Duodenal mucosa (tissue), 2 donors: ENCODE data around the gene ANO8.

ENCODE experiments used
- H3K27ac ChIP-seq: one replicate; pipeline ENCODE4 v1.7.0; 2013; ENCODE audit warnings: low read depth, low read length
- H3K27me3 ChIP-seq, 2 donors: one replicate each; pipeline ENCODE4 v1.7.0; 2013; ENCODE audit warnings: low read length in 2 of 2, control low read depth in 1 of 2; ENCODE audit not compliant: insufficient read depth in 2 of 2, control insufficient read depth in 1 of 2
- H3K36me3 ChIP-seq, 2 donors: one replicate each; pipeline ENCODE4 v1.7.0; 2013; ENCODE audit warnings: low read length in 2 of 2, control low read depth in 1 of 2; ENCODE audit not compliant: insufficient read depth in 2 of 2, control insufficient read depth in 1 of 2
- H3K4me1 ChIP-seq, 2 donors: one replicate each; pipeline ENCODE4 v1.7.0; 2013; ENCODE audit warnings: low read length in 2 of 2, control low read depth in 1 of 2; ENCODE audit not compliant: insufficient read depth in 2 of 2, control insufficient read depth in 1 of 2
- H3K4me3 ChIP-seq, 2 donors: one replicate each; pipeline ENCODE4 v1.7.0; 2013; ENCODE audit warnings: low read length in 2 of 2, low read depth in 1 of 2
- H3K9ac ChIP-seq, 2 donors: one replicate each; pipeline ENCODE4 v1.7.0; 2013; ENCODE audit warnings: low read length in 2 of 2, low read depth in 1 of 2
- H3K9me3 ChIP-seq, 2 donors: one replicate each; pipeline ENCODE4 v1.7.0; 2013; ENCODE audit warnings: low read length in 2 of 2, control low read depth in 1 of 2; ENCODE audit not compliant: control insufficient read depth in 1 of 2

The ANO8 gene

GRCh38 chr19:17311455-17312188 lies 23.0 kb downstream of the ANO8 start:
- Histone ChIP-seq H3K9me3 (no peaks in the 10 kb centered on the region), H3K4me1 (peaks cover 8 to 13% of the 10 kb centered on the region in 2 donors), H3K9ac (no peak overlapping the region), H3K4me3 (no peak overlapping the region), H3K27ac (no peak overlapping the region), H3K27me3 (no peaks in the 10 kb centered on the region), H3K36me3 (peaks cover 22 to 31% of the 10 kb centered on the region in 2 donors)

DNA sequence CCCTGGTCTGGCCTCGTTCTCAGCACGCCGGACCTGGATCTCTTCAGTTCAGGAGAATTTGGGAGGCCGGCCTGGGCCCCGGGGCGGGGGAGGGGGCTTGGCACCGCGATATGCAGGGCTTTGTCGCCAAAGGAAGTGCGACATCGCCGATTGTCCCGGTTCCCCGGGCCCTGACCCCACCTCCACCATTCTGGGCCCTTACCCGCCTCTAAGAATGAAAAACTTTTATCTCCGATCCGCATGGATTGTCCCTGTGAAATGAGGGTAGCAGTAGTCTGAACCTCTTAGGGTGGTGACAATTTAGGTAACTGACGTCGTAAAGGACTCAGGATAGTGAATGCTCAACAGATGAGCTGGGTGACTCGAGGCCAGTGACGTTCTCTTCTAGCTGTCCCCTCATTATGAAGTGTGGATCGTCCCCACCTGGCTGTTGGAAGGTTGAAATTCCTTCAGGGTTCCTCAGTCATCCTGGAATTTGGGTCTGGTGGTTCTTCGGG lies 24.6 kb downstream of the ANO8 start:
- Histone ChIP-seq H3K4me1 (peaks cover 11 to 22% of the 10 kb centered on the region in 2 donors), H3K9me3 (no peaks in the 10 kb centered on the region), H3K4me3 (peak overlapping the region; percentile 91 to 98), H3K27ac (peak overlapping the region; percentile 36), H3K27me3 (no peaks in the 10 kb centered on the region), H3K9ac (peak overlapping the region; percentile 79 to 90), H3K36me3 (peaks cover 14 to 23% of the 10 kb centered on the region in 2 donors)

GRCh38 chr19:17309198-17309964 lies 25.3 kb downstream of the ANO8 start, which contains the start of gene DDA1:
Gene DDA1 (plus strand): TSS chr19:17309563. CDS start chr19:17309655, 92 bp downstream.
- Histone ChIP-seq H3K4me1 (peaks cover 16 to 25% of the 10 kb centered on the region in 2 donors), H3K36me3 (peaks cover 9 to 19% of the 10 kb centered on the region in 2 donors), H3K9me3 (no peaks in the 10 kb centered on the region), H3K27me3 (no peaks in the 10 kb centered on the region), H3K27ac (peak within 1 kb of the TSS; percentile 36), H3K4me3 (peak within 1 kb of the TSS; percentile 91 to 98), H3K9ac (peak within 1 kb of the TSS; percentile 79 to 90)

DNA sequence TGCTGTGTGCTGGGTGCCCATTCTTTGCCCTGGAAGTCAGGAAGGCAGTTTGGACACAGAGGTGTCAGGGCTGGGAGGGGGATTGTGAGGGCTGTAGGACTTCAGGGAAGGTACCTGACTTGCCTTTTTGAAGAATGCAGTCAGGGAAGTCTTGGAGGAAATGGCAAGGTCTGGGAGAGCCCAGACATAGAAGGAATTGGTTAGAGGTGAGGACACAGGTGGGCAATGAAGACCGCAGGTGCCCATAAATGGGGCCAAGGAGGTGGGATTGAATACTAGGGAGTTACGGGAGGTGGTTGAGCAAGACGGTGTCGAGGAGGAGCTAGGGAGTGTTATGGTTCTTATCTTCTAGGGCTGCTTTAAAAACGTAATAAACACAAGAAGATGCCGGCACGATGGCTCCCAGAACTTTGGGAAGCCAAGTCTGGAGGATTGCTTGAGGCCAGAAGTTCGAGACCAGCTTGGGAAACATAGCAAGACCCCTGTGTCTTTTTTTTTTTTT lies 26.7 kb downstream of the ANO8 start:
- Histone ChIP-seq H3K36me3 (peaks cover 2 to 10% of the 10 kb centered on the region in 2 donors), H3K4me1 (peaks cover 24 to 35% of the 10 kb centered on the region in 2 donors), H3K27me3 (no peaks in the 10 kb centered on the region), H3K9ac (no peak overlapping the region), H3K4me3 (no peak overlapping the region), H3K27ac (no peak overlapping the region), H3K9me3 (no peaks in the 10 kb centered on the region)

DNA sequence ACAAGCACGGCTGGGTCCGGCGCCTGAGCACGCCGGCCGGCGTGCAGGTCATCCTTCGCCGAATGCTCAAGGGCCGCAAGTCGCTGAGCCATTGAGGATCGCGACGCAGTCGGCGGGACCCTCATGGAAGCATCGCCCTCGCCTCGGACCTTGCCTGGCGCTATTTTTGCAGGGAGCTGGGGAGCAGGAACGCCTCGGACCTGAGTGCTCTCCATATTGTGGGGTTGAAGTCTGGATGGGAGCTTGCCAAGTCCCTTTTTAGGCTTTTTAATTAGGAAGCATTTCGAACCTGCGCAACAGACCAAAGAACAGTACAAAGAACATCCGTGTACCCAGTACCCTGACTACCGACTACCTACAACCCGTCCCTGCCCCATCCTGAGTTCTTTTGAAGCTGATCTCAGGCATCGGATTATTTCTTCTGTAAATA lies 28.4 kb downstream of the ANO8 start:
- H3K4me1 ChIP-seq, result peaks cover 24 to 41% of the 10 kb centered on the region in 2 donors

DNA sequence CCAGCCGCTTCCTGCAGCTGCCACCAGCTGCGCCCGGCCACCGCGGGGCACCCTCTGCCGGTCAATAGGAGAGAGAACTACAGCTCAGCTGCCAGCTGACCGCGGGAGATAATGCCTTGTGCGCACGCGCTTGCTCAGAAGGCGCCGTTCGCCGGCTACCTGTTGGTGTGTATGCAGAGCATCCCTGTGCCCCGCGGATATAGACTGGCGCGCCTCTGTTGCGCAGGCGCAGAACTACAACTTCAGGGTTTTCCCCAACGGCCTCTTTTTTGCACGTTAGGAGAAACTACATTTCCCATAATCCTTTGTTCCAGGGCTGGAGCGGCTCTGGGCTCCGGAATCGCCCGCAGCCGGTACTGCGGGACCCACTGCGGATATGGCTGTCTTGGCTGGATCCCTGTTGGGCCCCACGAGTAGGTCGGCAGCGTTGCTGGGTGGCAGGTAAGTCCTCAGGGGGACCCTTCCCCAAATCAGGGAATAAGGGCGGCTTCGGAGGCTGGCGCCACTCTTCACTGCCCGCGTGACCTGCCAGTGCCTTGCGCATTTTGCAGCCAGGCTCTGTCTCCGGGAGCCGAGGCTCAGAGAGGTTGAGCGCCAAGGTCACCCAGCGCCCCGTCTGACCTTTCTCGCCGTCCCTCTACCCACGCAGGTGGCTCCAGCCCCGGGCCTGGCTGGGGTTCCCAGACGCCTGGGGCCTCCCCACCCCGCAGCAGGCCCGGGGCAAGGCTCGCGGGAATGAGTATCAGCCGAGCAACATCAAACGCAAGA lies 29.0 kb downstream of the ANO8 start, which contains the start of gene MRPL34:
Gene MRPL34, plus strand, starts transcription at position 356 of the 768 bp plus-strand sequence. Its CDS starts 21 bp downstream, at position 377.
- Histone ChIP-seq H3K27ac (peak within 1 kb of the TSS; percentile 95), H3K9ac (peak within 1 kb of the TSS; percentile 85 to 96), H3K4me3 (peak within 1 kb of the TSS; percentile 74 to 91), H3K36me3 (no peaks in the 10 kb centered on the region), H3K9me3 (no peaks in the 10 kb centered on the region), H3K4me1 (peaks cover 24 to 40% of the 10 kb centered on the region in 2 donors), H3K27me3 (no peaks in the 10 kb centered on the region)

More for the DNA sequence above, 28.4 kb downstream of the ANO8 start:
- H3K27ac ChIP-seq, result peak overlapping the region; percentile 95
- no peaks in the 10 kb centered on the region for H3K9me3 ChIP-seq
- H3K4me3 ChIP-seq, result peak overlapping the region; percentile 74 to 91
- peak overlapping the region; percentile 85 to 96 for H3K9ac ChIP-seq
- no peaks in the 10 kb centered on the region for H3K27me3 ChIP-seq
- peaks cover 0 to under 1% of the 10 kb centered on the region in 2 donors for H3K36me3 ChIP-seq

DNA sequence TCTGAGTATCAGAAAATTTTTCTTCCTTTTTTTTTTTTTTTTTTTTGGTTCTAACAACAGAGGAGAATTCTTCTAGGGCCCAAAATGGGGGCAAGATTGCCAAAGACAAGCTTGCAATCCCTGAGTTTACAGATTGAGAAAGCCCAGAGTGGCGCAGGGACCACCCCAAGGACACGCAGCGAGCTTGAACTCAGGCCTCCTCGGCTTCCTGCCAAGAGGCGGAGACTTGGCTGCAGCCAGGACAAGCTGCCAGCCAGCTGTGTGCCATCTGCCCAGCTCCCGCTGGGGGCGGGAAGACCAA lies 29.5 kb downstream of the ANO8 start:
- H3K27ac ChIP-seq, result peak overlapping the region; percentile 95
- peaks cover 18 to 34% of the 10 kb centered on the region in 2 donors for H3K4me1 ChIP-seq
- peak overlapping the region; percentile 10 to 91 for H3K4me3 ChIP-seq
- H3K9me3 ChIP-seq, result no peaks in the 10 kb centered on the region
- H3K36me3 ChIP-seq, result no peaks in the 10 kb centered on the region
- no peaks in the 10 kb centered on the region for H3K27me3 ChIP-seq
- H3K9ac ChIP-seq, result no peak overlapping the region

DNA sequence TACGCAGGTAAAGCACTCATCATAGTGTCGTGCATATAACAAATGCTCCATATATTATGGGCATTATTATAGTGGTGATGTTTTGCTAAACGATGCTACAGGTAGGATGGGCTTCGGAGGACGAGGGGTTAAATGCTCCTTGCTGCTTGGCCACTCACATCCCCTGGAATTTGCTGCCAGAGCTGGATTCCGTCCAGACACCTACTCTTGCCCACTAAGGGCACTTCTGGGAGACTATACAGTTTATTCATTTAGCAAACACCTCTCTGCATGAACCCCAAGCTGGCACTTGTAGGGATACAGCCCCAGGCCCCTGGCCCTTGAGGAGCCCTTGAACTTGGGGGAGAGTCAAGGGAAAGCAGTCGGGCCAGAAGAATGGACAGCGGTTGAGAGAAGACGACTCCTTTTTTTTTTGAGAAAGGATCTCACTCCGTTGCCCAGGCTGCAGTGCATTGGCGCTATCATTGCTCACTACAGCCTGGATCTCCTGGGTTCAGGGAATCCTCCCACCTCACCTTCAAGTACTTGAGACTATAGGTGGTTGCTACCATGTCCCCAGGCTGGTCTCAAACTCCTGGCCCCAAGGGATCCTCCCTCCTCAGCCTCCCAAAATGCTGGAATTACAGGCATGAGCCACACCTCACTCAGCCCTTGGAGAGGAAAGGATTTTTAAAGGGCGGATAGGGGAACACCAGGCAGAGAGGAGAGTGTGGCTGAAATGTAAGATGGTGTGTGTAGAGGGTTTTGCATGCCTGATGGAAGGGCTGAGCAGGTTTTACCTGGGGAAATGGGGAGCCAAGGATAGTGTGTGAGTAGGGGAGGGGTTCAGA lies 30.1 kb downstream of the ANO8 start:
- Histone ChIP-seq H3K27ac (no peak overlapping the region), H3K9ac (no peak overlapping the region), H3K27me3 (no peaks in the 10 kb centered on the region), H3K36me3 (no peaks in the 10 kb centered on the region), H3K4me3 (peak overlapping the region in 1 of 2 donors; percentile 10), H3K4me1 (peaks cover 16 to 30% of the 10 kb centered on the region in 2 donors), H3K9me3 (no peaks in the 10 kb centered on the region)

- Histone ChIP-seq H3K36me3 (no peaks in the 10 kb centered on the region), H3K4me1 (peaks cover 16 to 30% of the 10 kb centered on the region in 2 donors), H3K9me3 (no peaks in the 10 kb centered on the region), H3K4me3 (peak overlapping the region; percentile 61 to 62), H3K27me3 (no peaks in the 10 kb centered on the region), H3K9ac (no peak overlapping the region), H3K27ac (no peak overlapping the region)
Observed at GRCh38 chr19:17303940-17304267, 30.8 kb downstream of the ANO8 start.
